ENCODE results near the gene AKT3.
"Not testable (repeated sequence)": the region's sequence is repeated elsewhere in the genome, so short reads cannot be mapped to it uniquely, and the experiment has no call there.

AKT3 gene

GRCh38 chr1:243772361-243773050 lies 77.5 kb downstream of the AKT3 start:
- not testable (repeated sequence) for DNase-seq

GRCh38 chr1:243770860-243771259 lies 79.2 kb downstream of the AKT3 start:
- DNase-seq, result no peak

GRCh38 chr1:243765676-243766075 lies 84.4 kb downstream of the AKT3 start:
- no peak for DNase-seq

- no peak for DNase-seq
Measured at GRCh38 chr1:243763806-243764205, 86.2 kb downstream of the AKT3 start.

GRCh38 chr1:243758647-243759046 lies 91.4 kb downstream of the AKT3 start:
- DNase-seq, result no peak

GRCh38 chr1:243756529-243756928 lies 93.5 kb downstream of the AKT3 start:
- no peak for DNase-seq

- DNase-seq, result no peak
Measured at GRCh38 chr1:243754348-243754747, 95.7 kb downstream of the AKT3 start.

GRCh38 chr1:243751506-243751905 lies 98.5 kb downstream of the AKT3 start:
- DNase-seq, result no peak

GRCh38 chr1:243748706-243749283 lies 101.2 kb downstream of the AKT3 start:
- no peak for DNase-seq

- no peak for DNase-seq
Measured at GRCh38 chr1:243748227-243748626, 101.8 kb downstream of the AKT3 start.

- no peak for DNase-seq
Measured at GRCh38 chr1:243746751-243747150, 103.3 kb downstream of the AKT3 start.

- no peak for DNase-seq
Measured at GRCh38 chr1:243745356-243745755, 104.7 kb downstream of the AKT3 start.

GRCh38 chr1:243742819-243743218 lies 107.2 kb downstream of the AKT3 start:
- no peak for DNase-seq

GRCh38 chr1:243740255-243740999 lies 109.6 kb downstream of the AKT3 start:
- no peak for DNase-seq

GRCh38 chr1:243739335-243740003 lies 110.6 kb downstream of the AKT3 start:
- no peak for DNase-seq

- DNase-seq, result no peak
Measured at GRCh38 chr1:243738020-243738419, 112.0 kb downstream of the AKT3 start.

- DNase-seq, result no peak
Measured at GRCh38 chr1:243735457-243735856, 114.6 kb downstream of the AKT3 start.

GRCh38 chr1:243734308-243734695 lies 115.7 kb downstream of the AKT3 start:
- DNase-seq, result no peak

- DNase-seq, result no peak
Measured at GRCh38 chr1:243733670-243734307, 116.3 kb downstream of the AKT3 start.

- no peak for DNase-seq
Measured at GRCh38 chr1:243732637-243733036, 117.4 kb downstream of the AKT3 start.

- DNase-seq, result no peak
Measured at GRCh38 chr1:243731974-243732625, 117.9 kb downstream of the AKT3 start.

- no peak for DNase-seq
Measured at GRCh38 chr1:243731301-243731891, 118.6 kb downstream of the AKT3 start.

Data from activated T-cell treated with anti-CD3 and anti-CD28 coated beads, Interleukin-2, amount 50 U/mL, for 1 hour (primary cell).